ENCODE measurements around the gene PTPRG.

Gene PTPRG

GRCh38 chr3:62114763-62115162 is 553.4 kb downstream of the PTPRG start:
- DNase-seq (ENCODE audit: low read depth): no peak

GRCh38 chr3:62117903-62118548 is 556.7 kb downstream of the PTPRG start:
- DNase-seq (ENCODE audit: low read depth): no peak

GRCh38 chr3:62119139-62119538 is 557.8 kb downstream of the PTPRG start:
- DNase-seq (ENCODE audit: low read depth): no peak

- no peak for DNase-seq (ENCODE audit: low read depth)
Measured at GRCh38 chr3:62122819-62123218, 561.4 kb downstream of the PTPRG start.

GRCh38 chr3:62125380-62125779 is 564.0 kb downstream of the PTPRG start:
- no peak for DNase-seq (ENCODE audit: low read depth)

GRCh38 chr3:62127116-62127515 is 565.7 kb downstream of the PTPRG start:
- DNase-seq (ENCODE audit: low read depth): no peak

GRCh38 chr3:62128051-62128450 is 566.7 kb downstream of the PTPRG start:
- no peak for DNase-seq (ENCODE audit: low read depth)

- DNase-seq (ENCODE audit: low read depth): no peak
Measured at GRCh38 chr3:62128681-62129080, 567.3 kb downstream of the PTPRG start.

- no peak for DNase-seq (ENCODE audit: low read depth)
Measured at GRCh38 chr3:62131050-62131449, 569.7 kb downstream of the PTPRG start.

- no peak for DNase-seq (ENCODE audit: low read depth)
Measured at GRCh38 chr3:62131620-62132019, 570.2 kb downstream of the PTPRG start.

- DNase-seq (ENCODE audit: low read depth): no peak
Measured at GRCh38 chr3:62132027-62132602, 570.7 kb downstream of the PTPRG start.

- no peak for DNase-seq (ENCODE audit: low read depth)
Measured at GRCh38 chr3:62133015-62133414, 571.6 kb downstream of the PTPRG start.

- DNase-seq (ENCODE audit: low read depth): no peak
Measured at GRCh38 chr3:62134061-62134496, 572.7 kb downstream of the PTPRG start.

- no peak for DNase-seq (ENCODE audit: low read depth)
Measured at GRCh38 chr3:62135741-62136140, 574.4 kb downstream of the PTPRG start.

- DNase-seq (ENCODE audit: low read depth): no peak
Measured at GRCh38 chr3:62139957-62140356, 578.6 kb downstream of the PTPRG start.

GRCh38 chr3:62142331-62143085 is 581.1 kb downstream of the PTPRG start:
- DNase-seq (ENCODE audit: low read depth): no peak

- no peak for DNase-seq (ENCODE audit: low read depth)
Measured at GRCh38 chr3:62143843-62144450, 582.6 kb downstream of the PTPRG start.

- no peak for DNase-seq (ENCODE audit: low read depth)
Measured at GRCh38 chr3:62144482-62144881, 583.1 kb downstream of the PTPRG start.

- DNase-seq (ENCODE audit: low read depth): no peak
Measured at GRCh38 chr3:62145086-62145757, 583.9 kb downstream of the PTPRG start.

- no peak for DNase-seq (ENCODE audit: low read depth)
Measured at GRCh38 chr3:62149539-62149938, 588.2 kb downstream of the PTPRG start.

- DNase-seq (ENCODE audit: low read depth): no peak
Measured at GRCh38 chr3:62149962-62150361, 588.6 kb downstream of the PTPRG start.

- no peak for DNase-seq (ENCODE audit: low read depth)
Measured at GRCh38 chr3:62151591-62151990, 590.2 kb downstream of the PTPRG start.
